K562 (cell line): ENCODE results near the gene INVS. TPM values are rescaled to one million over a fixed set of nuclear protein-coding genes. Genes with fewer than 3 reads are reported as not detected.

Experiments used
- C11orf30 ChIP-seq: fragments of 450-650 bp; IDR thresholded peaks from 2 replicates; pipeline ENCODE4 v1.6.1; 2016; ENCODE audit warnings: low read depth, mild to moderate bottlenecking
- DPF2 ChIP-seq: fragments of 450-650 bp; IDR thresholded peaks from 2 replicates; pipeline ENCODE4 v1.6.1; 2016
- FOXA3 ChIP-seq, 2 experiments: fragments of 450-650 bp in 1 of 2; sonication (generic) in 1 of 2; formaldehyde crosslinking; IDR thresholded peaks in 1 of 2; conservative IDR thresholded peaks in 1 of 2; 2 replicates each; pipeline versions ENCODE4 v1.4.0 to v1.8.0; 2020 to 2022; ENCODE audit warnings: mild to moderate bottlenecking in 2 of 2, missing genetic modification reagents in 1 of 2
- NBN ChIP-seq: fragments of 450-650 bp; IDR thresholded peaks from 2 replicates; pipeline ENCODE4 v1.6.1; 2016; ENCODE audit warnings: low read depth, mild to moderate bottlenecking
- ZNF282 ChIP-seq: sonication (generic); formaldehyde crosslinking; IDR thresholded peaks from 2 replicates; pipeline ENCODE4 v1.8.1; 2023; ENCODE audit warnings: missing genetic modification reagents
- polyA plus RNA-seq, 8 experiments: library from polyadenylated mRNA; depleted of rRNA in 4 of 8; stranded (reverse) in 5 of 8; unstranded in 3 of 8; fragments of >200 nt; fragmentation: Nextera tagmentation in 2 of 8; fragmentation: Illumina TruSeq in 1 of 8; extraction: Ambion mirVana in 2 of 8; extraction: Trizol in 1 of 8; gene quantifications; 2 replicates each; pipeline versions ENCODE4 v1.2.1 to v1.2.3, GENCODE V29; 2011 to 2014; ENCODE audit warnings: inconsistent platforms in 1 of 8, missing spikeins in 1 of 8
- total RNA-seq, 7 experiments: library from RNA; depleted of rRNA in 6 of 7; stranded (reverse); fragments of >200 nt in 6 of 7; fragmentation: Illumina TruSeq in 2 of 7; extraction: Trizol in 2 of 7; gene quantifications; 2 replicates each; pipeline versions ENCODE4 v1.2.1 to v1.2.3, GENCODE V29; 2011 to 2021; ENCODE audit warnings: low replicate concordance in 1 of 7
- TF ChIP-seq, protein P1 (sequence below), 2 experiments: fragments of 450-650 bp in 1 of 2; sonication (generic) in 1 of 2; formaldehyde crosslinking in 1 of 2; IDR thresholded peaks; 2 replicates each; pipeline versions ENCODE4 v1.7.1 to v1.9.0; 2016 to 2022; ENCODE audit warnings: inconsistent platforms in 1 of 2, mild to moderate bottlenecking in 1 of 2, missing genetic modification reagents in 1 of 2
- TF ChIP-seq, protein P2 (sequence below): fragments of 450-650 bp; IDR thresholded peaks from 2 replicates; pipeline ENCODE4 v1.6.1; 2018; ENCODE audit not compliant: partially characterized antibody
- TF ChIP-seq, protein P3 (sequence below): sonication (generic); formaldehyde crosslinking; IDR thresholded peaks from 2 replicates; pipeline ENCODE4 v1.8.0; 2022; ENCODE audit warnings: mild to moderate bottlenecking, missing genetic modification reagents

The INVS gene
- total and polyA plus RNA-seq, 9 of the 15 experiments (the other 6 are each of a cell fraction or from before 2014, with no cell fraction given): 0.77 to 18.5 (median 10.0) TPM

DNA sequence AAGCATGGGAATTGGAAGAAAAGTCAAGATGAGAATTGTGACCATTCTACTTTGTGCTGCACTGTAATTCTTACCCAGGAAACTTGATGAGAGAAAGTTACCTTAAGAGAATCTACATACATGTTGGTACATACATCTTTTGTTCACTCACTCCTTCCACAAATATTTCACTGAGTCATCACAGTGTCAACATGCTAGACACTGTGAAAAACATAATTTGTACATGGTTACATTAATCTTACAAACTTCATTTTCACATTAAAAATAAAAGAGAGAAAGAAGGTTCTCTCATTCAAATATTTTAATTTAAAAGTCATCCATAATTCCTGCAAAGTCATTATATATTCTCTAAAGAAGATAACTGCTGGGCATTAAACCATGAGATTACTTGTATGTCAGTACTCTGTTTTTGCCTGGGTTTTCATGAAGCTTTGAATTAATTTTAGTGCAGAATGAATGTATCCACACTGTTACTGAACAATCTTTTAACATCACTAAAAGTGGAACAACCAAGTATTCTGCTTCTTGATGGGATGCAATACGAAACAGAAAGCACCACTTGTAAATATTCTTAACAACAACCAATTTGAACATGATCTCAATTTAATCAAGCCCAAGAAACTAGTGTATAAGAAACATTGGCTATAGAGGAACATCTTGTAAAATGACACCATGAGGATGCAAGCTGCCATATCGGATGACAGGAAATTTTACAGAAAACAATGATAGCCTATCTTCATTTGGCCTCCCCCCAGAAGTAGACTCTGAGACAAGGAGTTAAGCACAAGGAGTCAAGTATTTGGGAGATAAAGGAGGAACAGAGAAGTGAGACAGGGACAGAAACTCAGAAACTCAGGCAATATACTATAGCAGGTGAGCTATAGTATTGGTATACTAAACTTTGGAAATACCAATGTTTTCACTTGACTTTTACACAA is 28.7 kb upstream of the INVS start (continued):
- TF ChIP-seq, protein P1, sequence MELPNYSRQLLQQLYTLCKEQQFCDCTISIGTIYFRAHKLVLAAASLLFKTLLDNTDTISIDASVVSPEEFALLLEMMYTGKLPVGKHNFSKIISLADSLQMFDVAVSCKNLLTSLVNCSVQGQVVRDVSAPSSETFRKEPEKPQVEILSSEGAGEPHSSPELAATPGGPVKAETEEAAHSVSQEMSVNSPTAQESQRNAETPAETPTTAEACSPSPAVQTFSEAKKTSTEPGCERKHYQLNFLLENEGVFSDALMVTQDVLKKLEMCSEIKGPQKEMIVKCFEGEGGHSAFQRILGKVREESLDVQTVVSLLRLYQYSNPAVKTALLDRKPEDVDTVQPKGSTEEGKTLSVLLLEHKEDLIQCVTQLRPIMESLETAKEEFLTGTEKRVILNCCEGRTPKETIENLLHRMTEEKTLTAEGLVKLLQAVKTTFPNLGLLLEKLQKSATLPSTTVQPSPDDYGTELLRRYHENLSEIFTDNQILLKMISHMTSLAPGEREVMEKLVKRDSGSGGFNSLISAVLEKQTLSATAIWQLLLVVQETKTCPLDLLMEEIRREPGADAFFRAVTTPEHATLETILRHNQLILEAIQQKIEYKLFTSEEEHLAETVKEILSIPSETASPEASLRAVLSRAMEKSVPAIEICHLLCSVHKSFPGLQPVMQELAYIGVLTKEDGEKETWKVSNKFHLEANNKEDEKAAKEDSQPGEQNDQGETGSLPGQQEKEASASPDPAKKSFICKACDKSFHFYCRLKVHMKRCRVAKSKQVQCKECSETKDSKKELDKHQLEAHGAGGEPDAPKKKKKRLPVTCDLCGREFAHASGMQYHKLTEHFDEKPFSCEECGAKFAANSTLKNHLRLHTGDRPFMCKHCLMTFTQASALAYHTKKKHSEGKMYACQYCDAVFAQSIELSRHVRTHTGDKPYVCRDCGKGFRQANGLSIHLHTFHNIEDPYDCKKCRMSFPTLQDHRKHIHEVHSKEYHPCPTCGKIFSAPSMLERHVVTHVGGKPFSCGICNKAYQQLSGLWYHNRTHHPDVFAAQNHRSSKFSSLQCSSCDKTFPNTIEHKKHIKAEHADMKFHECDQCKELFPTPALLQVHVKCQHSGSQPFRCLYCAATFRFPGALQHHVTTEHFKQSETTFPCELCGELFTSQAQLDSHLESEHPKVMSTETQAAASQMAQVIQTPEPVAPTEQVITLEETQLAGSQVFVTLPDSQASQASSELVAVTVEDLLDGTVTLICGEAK (IDR thresholded peaks at IDR 0.05): no peak
- TF ChIP-seq, protein P1 (CRISPR knock-in tag; IDR thresholded peaks at IDR 0.05): no peak
- peak in 1 of 2 experiments; percentile 63; a peak in 2 of 4 replicates for TF ChIP-seq FOXA3 (CRISPR knock-in tag; conservative IDR thresholded peaks at IDR 0.05 in 1 of 2, IDR thresholded peaks at IDR 0.05 in 1 of 2)
- TF ChIP-seq, protein P2, sequence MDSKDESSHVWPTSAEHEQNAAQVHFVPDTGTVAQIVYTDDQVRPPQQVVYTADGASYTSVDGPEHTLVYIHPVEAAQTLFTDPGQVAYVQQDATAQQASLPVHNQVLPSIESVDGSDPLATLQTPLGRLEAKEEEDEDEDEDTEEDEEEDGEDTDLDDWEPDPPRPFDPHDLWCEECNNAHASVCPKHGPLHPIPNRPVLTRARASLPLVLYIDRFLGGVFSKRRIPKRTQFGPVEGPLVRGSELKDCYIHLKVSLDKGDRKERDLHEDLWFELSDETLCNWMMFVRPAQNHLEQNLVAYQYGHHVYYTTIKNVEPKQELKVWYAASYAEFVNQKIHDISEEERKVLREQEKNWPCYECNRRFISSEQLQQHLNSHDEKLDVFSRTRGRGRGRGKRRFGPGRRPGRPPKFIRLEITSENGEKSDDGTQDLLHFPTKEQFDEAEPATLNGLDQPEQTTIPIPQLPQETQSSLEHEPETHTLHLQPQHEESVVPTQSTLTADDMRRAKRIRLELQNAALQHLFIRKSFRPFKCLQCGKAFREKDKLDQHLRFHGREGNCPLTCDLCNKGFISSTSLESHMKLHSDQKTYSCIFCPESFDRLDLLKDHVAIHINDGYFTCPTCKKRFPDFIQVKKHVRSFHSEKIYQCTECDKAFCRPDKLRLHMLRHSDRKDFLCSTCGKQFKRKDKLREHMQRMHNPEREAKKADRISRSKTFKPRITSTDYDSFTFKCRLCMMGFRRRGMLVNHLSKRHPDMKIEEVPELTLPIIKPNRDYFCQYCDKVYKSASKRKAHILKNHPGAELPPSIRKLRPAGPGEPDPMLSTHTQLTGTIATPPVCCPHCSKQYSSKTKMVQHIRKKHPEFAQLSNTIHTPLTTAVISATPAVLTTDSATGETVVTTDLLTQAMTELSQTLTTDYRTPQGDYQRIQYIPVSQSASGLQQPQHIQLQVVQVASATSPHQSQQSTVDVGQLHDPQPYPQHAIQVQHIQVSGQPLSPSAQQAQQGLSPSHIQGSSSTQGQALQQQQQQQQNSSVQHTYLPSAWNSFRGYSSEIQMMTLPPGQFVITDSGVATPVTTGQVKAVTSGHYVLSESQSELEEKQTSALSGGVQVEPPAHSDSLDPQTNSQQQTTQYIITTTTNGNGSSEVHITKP: peak; percentile 61
- TF ChIP-seq NBN: peak; percentile 35; the same call in 1 of the 2 replicates
- peak; percentile 89 for TF ChIP-seq DPF2
- TF ChIP-seq, protein P3, sequence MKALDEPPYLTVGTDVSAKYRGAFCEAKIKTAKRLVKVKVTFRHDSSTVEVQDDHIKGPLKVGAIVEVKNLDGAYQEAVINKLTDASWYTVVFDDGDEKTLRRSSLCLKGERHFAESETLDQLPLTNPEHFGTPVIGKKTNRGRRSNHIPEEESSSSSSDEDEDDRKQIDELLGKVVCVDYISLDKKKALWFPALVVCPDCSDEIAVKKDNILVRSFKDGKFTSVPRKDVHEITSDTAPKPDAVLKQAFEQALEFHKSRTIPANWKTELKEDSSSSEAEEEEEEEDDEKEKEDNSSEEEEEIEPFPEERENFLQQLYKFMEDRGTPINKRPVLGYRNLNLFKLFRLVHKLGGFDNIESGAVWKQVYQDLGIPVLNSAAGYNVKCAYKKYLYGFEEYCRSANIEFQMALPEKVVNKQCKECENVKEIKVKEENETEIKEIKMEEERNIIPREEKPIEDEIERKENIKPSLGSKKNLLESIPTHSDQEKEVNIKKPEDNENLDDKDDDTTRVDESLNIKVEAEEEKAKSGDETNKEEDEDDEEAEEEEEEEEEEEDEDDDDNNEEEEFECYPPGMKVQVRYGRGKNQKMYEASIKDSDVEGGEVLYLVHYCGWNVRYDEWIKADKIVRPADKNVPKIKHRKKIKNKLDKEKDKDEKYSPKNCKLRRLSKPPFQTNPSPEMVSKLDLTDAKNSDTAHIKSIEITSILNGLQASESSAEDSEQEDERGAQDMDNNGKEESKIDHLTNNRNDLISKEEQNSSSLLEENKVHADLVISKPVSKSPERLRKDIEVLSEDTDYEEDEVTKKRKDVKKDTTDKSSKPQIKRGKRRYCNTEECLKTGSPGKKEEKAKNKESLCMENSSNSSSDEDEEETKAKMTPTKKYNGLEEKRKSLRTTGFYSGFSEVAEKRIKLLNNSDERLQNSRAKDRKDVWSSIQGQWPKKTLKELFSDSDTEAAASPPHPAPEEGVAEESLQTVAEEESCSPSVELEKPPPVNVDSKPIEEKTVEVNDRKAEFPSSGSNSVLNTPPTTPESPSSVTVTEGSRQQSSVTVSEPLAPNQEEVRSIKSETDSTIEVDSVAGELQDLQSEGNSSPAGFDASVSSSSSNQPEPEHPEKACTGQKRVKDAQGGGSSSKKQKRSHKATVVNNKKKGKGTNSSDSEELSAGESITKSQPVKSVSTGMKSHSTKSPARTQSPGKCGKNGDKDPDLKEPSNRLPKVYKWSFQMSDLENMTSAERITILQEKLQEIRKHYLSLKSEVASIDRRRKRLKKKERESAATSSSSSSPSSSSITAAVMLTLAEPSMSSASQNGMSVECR: no peak
- TF ChIP-seq ZNF282 (CRISPR knock-in tag): no peak
- TF ChIP-seq C11orf30: peak; percentile 66
